Smooth muscle cell (in vitro differentiated cells): ENCODE measurements around the gene RIMKLB. TPM values are rescaled to one million over a fixed set of nuclear protein-coding genes. Genes with fewer than 3 reads are reported as not detected.
A peak's percentile ranks its signal among the peaks of the same experiment; 100 is the strongest.

Source experiments
- DNase-seq: peaks from one replicate; lab custom pipeline; 2025; ENCODE audit not compliant: unreplicated experiment; lab: John Stamatoyannopoulos, UW
- H2AFZ ChIP-seq: fragments of 200-600 bp; sonication (generic); 2 replicates; pipeline ENCODE4 v1.6.0; 2016; ENCODE audit warnings: antibody characterized with exemption, low read depth, mild to moderate bottlenecking
- H3F3A ChIP-seq: fragments of 200-600 bp; sonication (generic); 2 replicates; pipeline ENCODE4 v1.6.0; 2017; ENCODE audit warnings: antibody characterized with exemption, low read depth
- H3K27ac ChIP-seq: fragments of 200-600 bp; sonication (generic); 2 replicates; pipeline ENCODE4 v1.5.1; 2016; ENCODE audit warnings: low read depth, mild to moderate bottlenecking
- H3K27me3 ChIP-seq: fragments of 200-600 bp; sonication (generic); 2 replicates; pipeline ENCODE4 v1.6.1; 2016; ENCODE audit warnings: low read depth, mild to moderate bottlenecking
- H3K36me3 ChIP-seq: fragments of 200-600 bp; sonication (generic); 2 replicates; pipeline ENCODE4 v1.5.1; 2016; ENCODE audit warnings: low read depth
- H3K4me1 ChIP-seq: fragments of 200-600 bp; sonication (generic); 2 replicates; pipeline ENCODE4 v1.5.1; 2016; ENCODE audit warnings: low read depth
- H3K4me2 ChIP-seq: fragments of 200-600 bp; sonication (generic); 2 replicates; pipeline ENCODE4 v1.6.0; 2016; ENCODE audit warnings: mild to moderate bottlenecking
- H3K4me3 ChIP-seq: fragments of 200-600 bp; sonication (generic); 2 replicates; pipeline ENCODE4 v1.5.1; 2016; ENCODE audit warnings: mild to moderate bottlenecking
- H3K79me2 ChIP-seq: fragments of 200-600 bp; sonication (generic); 2 replicates; pipeline ENCODE4 v1.6.0; 2016; ENCODE audit warnings: low read depth, mild to moderate bottlenecking
- H3K9ac ChIP-seq: fragments of 200-600 bp; sonication (generic); 2 replicates; pipeline ENCODE4 v1.6.0; 2016; ENCODE audit warnings: low read depth
- H3K9me3 ChIP-seq: fragments of 200-600 bp; sonication (generic); replicated peaks from 2 replicates; pipeline ENCODE4 v1.5.1; 2016; ENCODE audit warnings: low read depth
- H4K20me1 ChIP-seq: fragments of 200-600 bp; sonication (generic); 2 replicates; pipeline ENCODE4 v1.6.0; 2016; ENCODE audit warnings: low read depth
- WGBS: methylation state at CpG from one replicate; pipeline ENCODE4 v1.1.7; 2016; ENCODE audit warnings: low lambda C conversion rate; 5-methylcytosine and 5-hydroxymethylcytosine counted together
- polyA plus RNA-seq: library from polyadenylated mRNA; unstranded; fragments of >200 nt; fragmentation: Nextera tagmentation; extraction: Ambion mirVana; gene quantifications from 2 replicates; pipeline ENCODE4 v1.2.1, GENCODE V29; 2016
- total RNA-seq: library from RNA; depleted of rRNA; stranded (reverse); fragments of >200 nt; gene quantifications from 2 replicates; pipeline ENCODE4 v1.2.3, GENCODE V29; 2014
- TF ChIP-seq, protein P1 (sequence below): fragments of 200-600 bp; sonication (generic); IDR thresholded peaks from 2 replicates; pipeline ENCODE4 v1.5.1; 2017; ENCODE audit warnings: borderline replicate concordance, mild to moderate bottlenecking, antibody characterized with exemption; ENCODE audit not compliant: insufficient read depth, poor library complexity, severe bottlenecking

Gene RIMKLB
- total and polyA plus RNA-seq, 2 experiments from 2014 or later = 11.9 to 32.1 TPM

DNA sequence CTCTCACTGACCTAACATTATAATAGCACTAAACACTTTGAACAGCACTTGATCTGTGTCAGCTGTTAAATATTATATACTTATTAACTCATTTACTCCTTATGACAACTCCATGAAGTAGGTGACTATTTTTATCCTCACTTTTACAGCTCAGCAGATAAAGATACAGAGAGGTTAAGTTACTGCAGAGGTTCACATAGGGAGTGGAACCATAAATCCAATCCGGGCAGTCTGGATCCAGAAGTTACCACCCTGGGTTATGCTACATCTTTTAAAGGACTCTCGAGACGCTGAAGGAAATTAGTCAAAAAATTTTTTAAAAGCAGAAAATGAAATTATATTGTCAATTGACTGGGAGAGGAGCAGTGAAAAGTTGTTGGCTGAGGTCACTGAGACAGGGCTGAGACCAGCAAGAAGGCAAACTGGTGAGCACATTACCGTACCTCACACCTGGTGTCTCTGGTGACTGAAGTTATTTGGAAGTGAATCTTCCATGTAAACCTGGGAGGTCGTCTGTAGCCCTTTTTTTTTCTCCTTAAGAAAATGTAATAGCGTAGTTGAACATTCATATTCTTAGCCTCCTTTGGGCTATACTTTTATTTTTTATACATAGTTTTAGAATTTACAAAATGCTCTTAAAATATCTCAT is 1.2 kb upstream of the RIMKLB start:
- peak overlapping the region; percentile 82 for H3K9ac ChIP-seq
- H3K27ac ChIP-seq = peak overlapping the region; percentile 85
- no peaks in the 10 kb centered on the region for H3K9me3 ChIP-seq
- H3K36me3 ChIP-seq = no peaks in the 10 kb centered on the region
- H3F3A ChIP-seq = peaks cover 18% of the 10 kb centered on the region
- 39% methylated on average over 6 of the region's 6 CpGs for WGBS
- peak overlapping the region; percentile 98 for H2AFZ ChIP-seq
- DNase-seq = no peak
- peak overlapping the region; percentile 99 for H3K4me2 ChIP-seq
- peaks cover 31% of the 10 kb centered on the region for H3K79me2 ChIP-seq
- H3K4me3 ChIP-seq = peak overlapping the region; percentile 99
- H4K20me1 ChIP-seq = peaks cover 29% of the 10 kb centered on the region
- TF ChIP-seq, protein P1, sequence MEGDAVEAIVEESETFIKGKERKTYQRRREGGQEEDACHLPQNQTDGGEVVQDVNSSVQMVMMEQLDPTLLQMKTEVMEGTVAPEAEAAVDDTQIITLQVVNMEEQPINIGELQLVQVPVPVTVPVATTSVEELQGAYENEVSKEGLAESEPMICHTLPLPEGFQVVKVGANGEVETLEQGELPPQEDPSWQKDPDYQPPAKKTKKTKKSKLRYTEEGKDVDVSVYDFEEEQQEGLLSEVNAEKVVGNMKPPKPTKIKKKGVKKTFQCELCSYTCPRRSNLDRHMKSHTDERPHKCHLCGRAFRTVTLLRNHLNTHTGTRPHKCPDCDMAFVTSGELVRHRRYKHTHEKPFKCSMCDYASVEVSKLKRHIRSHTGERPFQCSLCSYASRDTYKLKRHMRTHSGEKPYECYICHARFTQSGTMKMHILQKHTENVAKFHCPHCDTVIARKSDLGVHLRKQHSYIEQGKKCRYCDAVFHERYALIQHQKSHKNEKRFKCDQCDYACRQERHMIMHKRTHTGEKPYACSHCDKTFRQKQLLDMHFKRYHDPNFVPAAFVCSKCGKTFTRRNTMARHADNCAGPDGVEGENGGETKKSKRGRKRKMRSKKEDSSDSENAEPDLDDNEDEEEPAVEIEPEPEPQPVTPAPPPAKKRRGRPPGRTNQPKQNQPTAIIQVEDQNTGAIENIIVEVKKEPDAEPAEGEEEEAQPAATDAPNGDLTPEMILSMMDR = no peak
- peaks cover 38% of the 10 kb centered on the region for H3K4me1 ChIP-seq
- H3K27me3 ChIP-seq = no peaks in the 10 kb centered on the region

- no peaks in the 10 kb centered on the region for H3K9me3 ChIP-seq
- peaks cover 35% of the 10 kb centered on the region for H3K4me1 ChIP-seq
- H3K4me2 ChIP-seq = peak overlapping the region; percentile 99
- WGBS = 1% methylated on average over 21 of the region's 21 CpGs
- H4K20me1 ChIP-seq = peaks cover 34% of the 10 kb centered on the region
- peak overlapping the region; percentile 85 for H3K27ac ChIP-seq
- H3K9ac ChIP-seq = peak overlapping the region; percentile 82
- peak overlapping the region; percentile 99 for H3K4me3 ChIP-seq
- H3K79me2 ChIP-seq = peaks cover 37% of the 10 kb centered on the region
- no peak for DNase-seq
- H3F3A ChIP-seq = peaks cover 18% of the 10 kb centered on the region
- no peaks in the 10 kb centered on the region for H3K27me3 ChIP-seq
- TF ChIP-seq, protein P1 = no peak
- H3K36me3 ChIP-seq = no peaks in the 10 kb centered on the region
- H2AFZ ChIP-seq = peak overlapping the region; percentile 98
Measured at GRCh38 chr12:8697120-8697475, 693 bp upstream of the RIMKLB start.

- Histone ChIP-seq H3F3A (peaks cover 9% of the 10 kb centered on the region), H3K9me3 (no peaks in the 10 kb centered on the region), H3K4me1 (peaks cover 24% of the 10 kb centered on the region), H3K9ac (peak overlapping the region; percentile 99), H2AFZ (peak overlapping the region; percentile 89), H3K36me3 (no peaks in the 10 kb centered on the region), H3K4me2 (peak overlapping the region; percentile 99), H3K79me2 (peaks cover 49% of the 10 kb centered on the region), H3K4me3 (peak overlapping the region; percentile 99), H3K27ac (peak overlapping the region; percentile 94), H4K20me1 (peaks cover 46% of the 10 kb centered on the region), H3K27me3 (no peaks in the 10 kb centered on the region)
- TF ChIP-seq, protein P1 = no peak
- under 1% methylated on average over 52 of the region's 85 CpGs for WGBS
- peak; percentile 47 for DNase-seq
Measured at GRCh38 chr12:8698132-8698851, 501 bp downstream of the RIMKLB start.

DNA sequence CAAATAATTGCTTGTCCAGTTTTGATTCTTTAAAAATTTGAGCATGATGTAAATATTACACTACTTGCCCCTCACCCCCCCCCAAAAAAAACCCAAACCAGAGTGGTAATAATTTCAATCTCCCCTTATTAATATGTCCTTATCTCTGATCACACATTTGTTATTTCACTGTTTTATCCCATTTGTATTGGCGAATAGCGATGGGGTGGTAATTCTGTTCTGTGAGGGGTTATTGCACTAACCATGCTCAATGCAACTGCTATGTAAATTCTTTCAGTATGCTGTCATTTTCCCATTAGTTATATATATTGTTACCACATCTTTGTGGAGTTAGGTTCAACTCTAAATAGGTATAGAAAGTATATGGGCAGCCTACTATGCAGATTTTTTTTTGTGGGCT is 1.1 kb downstream of the RIMKLB start:
- H3F3A ChIP-seq = peaks cover 9% of the 10 kb centered on the region
- peaks cover 55% of the 10 kb centered on the region for H3K79me2 ChIP-seq
- peak overlapping the region; percentile 89 for H2AFZ ChIP-seq
- no peaks in the 10 kb centered on the region for H3K27me3 ChIP-seq
- peaks cover 24% of the 10 kb centered on the region for H3K4me1 ChIP-seq
- H4K20me1 ChIP-seq = peaks cover 52% of the 10 kb centered on the region
- H3K4me3 ChIP-seq = peak overlapping the region; percentile 99
- DNase-seq = no peak
- H3K9me3 ChIP-seq = no peaks in the 10 kb centered on the region
- H3K9ac ChIP-seq = peak overlapping the region; percentile 99
- no peaks in the 10 kb centered on the region for H3K36me3 ChIP-seq
- WGBS = 4% methylated on average over 2 of the region's 2 CpGs
- TF ChIP-seq, protein P1 = no peak
- H3K27ac ChIP-seq = peak overlapping the region; percentile 94
- H3K4me2 ChIP-seq = peak overlapping the region; percentile 99
